ENCODE data around the gene ADGRD1.

The ADGRD1 gene

GRCh38 chr12:130960787-130961186 lies 7.1 kb downstream of the ADGRD1 start:
- Mint-ChIP-seq H3K9me3 (no peaks in the 10 kb centered on the region), H3K27ac (no peak overlapping the region), H3K27me3 (peaks cover 31 to 32% of the 10 kb centered on the region in 2 donors), H3K4me3 (no peak overlapping the region), H3K4me1 (ENCODE audit: low read depth in 2 of 2) (no peaks in the 10 kb centered on the region), H3K36me3 (ENCODE audit: insufficient read depth) (no peaks in the 10 kb centered on the region)
- no peak for DNase-seq
- no peak for ATAC-seq (replicated peaks)

GRCh38 chr12:130961921-130962451 lies 8.3 kb downstream of the ADGRD1 start:
- Mint-ChIP-seq H3K27me3 (peaks cover 32 to 40% of the 10 kb centered on the region in 2 donors), H3K36me3 (ENCODE audit: insufficient read depth) (no peaks in the 10 kb centered on the region), H3K4me1 (ENCODE audit: low read depth in 2 of 2) (no peaks in the 10 kb centered on the region), H3K27ac (no peak overlapping the region), H3K4me3 (no peak overlapping the region), H3K9me3 (no peaks in the 10 kb centered on the region)
- DNase-seq (no peak), ATAC-seq (replicated peaks) (no peak)

- Mint-ChIP-seq H3K4me3 (no peak overlapping the region), H3K36me3 (ENCODE audit: insufficient read depth) (no peaks in the 10 kb centered on the region), H3K27ac (no peak overlapping the region), H3K27me3 (peaks cover 54 to 64% of the 10 kb centered on the region in 2 donors), H3K9me3 (no peaks in the 10 kb centered on the region), H3K4me1 (ENCODE audit: low read depth in 2 of 2) (no peaks in the 10 kb centered on the region)
- DNase-seq (no peak), ATAC-seq (replicated peaks) (no peak)
Observed at GRCh38 chr12:130965214-130965613, 11.5 kb downstream of the ADGRD1 start.

GRCh38 chr12:130965668-130966067 lies 12.0 kb downstream of the ADGRD1 start:
- Mint-ChIP-seq H3K9me3 (no peaks in the 10 kb centered on the region), H3K27ac (no peak overlapping the region), H3K36me3 (ENCODE audit: insufficient read depth) (no peaks in the 10 kb centered on the region), H3K4me1 (ENCODE audit: low read depth in 2 of 2) (no peaks in the 10 kb centered on the region), H3K4me3 (no peak overlapping the region), H3K27me3 (peaks cover 50 to 63% of the 10 kb centered on the region in 2 donors)
- ATAC-seq (replicated peaks) (no peak), DNase-seq (no peak)

GRCh38 chr12:130966443-130967030 lies 12.8 kb downstream of the ADGRD1 start:
- H3K4me1 Mint-ChIP-seq (ENCODE audit: low read depth in 2 of 2): no peaks in the 10 kb centered on the region
- no peak for ATAC-seq (replicated peaks)
- H3K27ac Mint-ChIP-seq: no peak overlapping the region
- H3K4me3 Mint-ChIP-seq: no peak overlapping the region
- no peaks in the 10 kb centered on the region for H3K9me3 Mint-ChIP-seq
- H3K27me3 Mint-ChIP-seq: peaks cover 42 to 65% of the 10 kb centered on the region in 2 donors
- no peak for DNase-seq
- H3K36me3 Mint-ChIP-seq (ENCODE audit: insufficient read depth): no peaks in the 10 kb centered on the region

GRCh38 chr12:130967636-130968035 lies 13.9 kb downstream of the ADGRD1 start:
- no peak for ATAC-seq (replicated peaks)
- H3K27ac Mint-ChIP-seq: no peak overlapping the region

GRCh38 chr12:130968611-130969010 lies 14.9 kb downstream of the ADGRD1 start:
- Mint-ChIP-seq H3K9me3 (no peaks in the 10 kb centered on the region), H3K27ac (no peak overlapping the region), H3K36me3 (ENCODE audit: insufficient read depth) (no peaks in the 10 kb centered on the region), H3K27me3 (peaks cover 31 to 51% of the 10 kb centered on the region in 2 donors), H3K4me1 (ENCODE audit: low read depth in 2 of 2) (no peaks in the 10 kb centered on the region), H3K4me3 (no peak overlapping the region)
- DNase-seq: no peak
- no peak for ATAC-seq (replicated peaks)

More at GRCh38 chr12:130967636-130968035, 13.9 kb downstream of the ADGRD1 start:
- Mint-ChIP-seq H3K27me3 (peaks cover 37 to 60% of the 10 kb centered on the region in 2 donors), H3K4me3 (no peak overlapping the region), H3K9me3 (no peaks in the 10 kb centered on the region), H3K36me3 (ENCODE audit: insufficient read depth) (no peaks in the 10 kb centered on the region), H3K4me1 (ENCODE audit: low read depth in 2 of 2) (no peaks in the 10 kb centered on the region)
- no peak for DNase-seq

- H3K4me3 Mint-ChIP-seq: no peak overlapping the region
- ATAC-seq (replicated peaks) (no peak), DNase-seq (no peak)
- H3K27me3 Mint-ChIP-seq: peaks cover 29 to 50% of the 10 kb centered on the region in 2 donors
- H3K9me3 Mint-ChIP-seq: no peaks in the 10 kb centered on the region
- no peaks in the 10 kb centered on the region for H3K4me1 Mint-ChIP-seq (ENCODE audit: low read depth in 2 of 2)
- H3K36me3 Mint-ChIP-seq (ENCODE audit: insufficient read depth): no peaks in the 10 kb centered on the region
- H3K27ac Mint-ChIP-seq: no peak overlapping the region
Observed at GRCh38 chr12:130969223-130969622, 15.5 kb downstream of the ADGRD1 start.

GRCh38 chr12:130970165-130970907 lies 16.6 kb downstream of the ADGRD1 start:
- peaks cover 22 to 50% of the 10 kb centered on the region in 2 donors for H3K27me3 Mint-ChIP-seq
- no peaks in the 10 kb centered on the region for H3K4me1 Mint-ChIP-seq (ENCODE audit: low read depth in 2 of 2)
- no peak overlapping the region for H3K27ac Mint-ChIP-seq
- ATAC-seq (replicated peaks): no peak
- no peaks in the 10 kb centered on the region for H3K9me3 Mint-ChIP-seq
- H3K4me3 Mint-ChIP-seq: no peak overlapping the region
- no peaks in the 10 kb centered on the region for H3K36me3 Mint-ChIP-seq (ENCODE audit: insufficient read depth)
- no peak for DNase-seq

GRCh38 chr12:130970908-130971233 lies 17.2 kb downstream of the ADGRD1 start:
- no peak overlapping the region for H3K4me3 Mint-ChIP-seq
- ATAC-seq (replicated peaks) (no peak), DNase-seq (no peak)
- H3K9me3 Mint-ChIP-seq: no peaks in the 10 kb centered on the region
- H3K4me1 Mint-ChIP-seq (ENCODE audit: low read depth in 2 of 2): no peaks in the 10 kb centered on the region
- peaks cover 22 to 55% of the 10 kb centered on the region in 2 donors for H3K27me3 Mint-ChIP-seq
- no peak overlapping the region for H3K27ac Mint-ChIP-seq
- H3K36me3 Mint-ChIP-seq (ENCODE audit: insufficient read depth): no peaks in the 10 kb centered on the region

- Mint-ChIP-seq H3K36me3 (ENCODE audit: insufficient read depth) (no peaks in the 10 kb centered on the region), H3K27me3 (peaks cover 22 to 52% of the 10 kb centered on the region in 2 donors), H3K4me3 (no peak overlapping the region), H3K4me1 (ENCODE audit: low read depth in 2 of 2) (no peaks in the 10 kb centered on the region), H3K27ac (no peak overlapping the region), H3K9me3 (no peaks in the 10 kb centered on the region)
- ATAC-seq (replicated peaks) (no peak), DNase-seq (no peak)
Observed at GRCh38 chr12:130971925-130972585, 18.3 kb downstream of the ADGRD1 start.

- H3K9me3 Mint-ChIP-seq: no peaks in the 10 kb centered on the region
- ATAC-seq (replicated peaks) (no peak), DNase-seq (no peak)
- H3K36me3 Mint-ChIP-seq (ENCODE audit: insufficient read depth): no peaks in the 10 kb centered on the region
- no peaks in the 10 kb centered on the region for H3K4me1 Mint-ChIP-seq (ENCODE audit: low read depth in 2 of 2)
- peaks cover 21 to 52% of the 10 kb centered on the region in 2 donors for H3K27me3 Mint-ChIP-seq
- H3K4me3 Mint-ChIP-seq: no peak overlapping the region
- no peak overlapping the region for H3K27ac Mint-ChIP-seq
Observed at GRCh38 chr12:130972586-130972950, 18.9 kb downstream of the ADGRD1 start.

GRCh38 chr12:130973109-130973508 lies 19.4 kb downstream of the ADGRD1 start:
- Mint-ChIP-seq H3K4me3 (no peak overlapping the region), H3K27ac (no peak overlapping the region), H3K36me3 (ENCODE audit: insufficient read depth) (no peaks in the 10 kb centered on the region), H3K27me3 (peaks cover 16 to 48% of the 10 kb centered on the region in 2 donors), H3K9me3 (no peaks in the 10 kb centered on the region), H3K4me1 (ENCODE audit: low read depth in 2 of 2) (no peaks in the 10 kb centered on the region)
- no peak for ATAC-seq (replicated peaks)
- DNase-seq: no peak

GRCh38 chr12:130973906-130974305 lies 20.2 kb downstream of the ADGRD1 start:
- no peak for DNase-seq
- Mint-ChIP-seq H3K27me3 (peaks cover 8 to 45% of the 10 kb centered on the region in 2 donors), H3K4me1 (ENCODE audit: low read depth in 2 of 2) (no peaks in the 10 kb centered on the region), H3K4me3 (no peak overlapping the region), H3K9me3 (no peaks in the 10 kb centered on the region), H3K36me3 (ENCODE audit: insufficient read depth) (no peaks in the 10 kb centered on the region), H3K27ac (no peak overlapping the region)
- no peak for ATAC-seq (replicated peaks)
